ENCODE measurements around the gene ROR1. TPM values are rescaled to one million over a fixed set of nuclear protein-coding genes. Genes with fewer than 3 reads are reported as not detected.

Gene ROR1
- total and polyA plus RNA-seq, 9 of the 15 experiments (the other 6 are each of a cell fraction or from before 2014, with no cell fraction given) = 0.02 TPM; not detected in 8

- TF ChIP-seq CREB5 (CRISPR knock-in tag; IDR thresholded peaks at IDR 0.05) (no peak), ZEB2 (IDR thresholded peaks at IDR 0.05) (no peak), HOXB6 (CRISPR knock-in tag; IDR thresholded peaks at IDR 0.05; ENCODE audit: borderline replicate concordance) (no peak), BCOR (IDR thresholded peaks at IDR 0.05) (no peak), RERE (CRISPR knock-in tag; IDR thresholded peaks at IDR 0.05; ENCODE audit: borderline replicate concordance) (no peak)
Measured at GRCh38 chr1:64084451-64084850, 310.6 kb downstream of the ROR1 start (continued).
